T1000 (cell line): ENCODE results near the gene RFNG.

Experiments used
- DNase-seq: peaks from one replicate; lab custom pipeline; 2025; ENCODE audit warnings: mixed read lengths; lab: John Stamatoyannopoulos, UW

Gene RFNG

DNA sequence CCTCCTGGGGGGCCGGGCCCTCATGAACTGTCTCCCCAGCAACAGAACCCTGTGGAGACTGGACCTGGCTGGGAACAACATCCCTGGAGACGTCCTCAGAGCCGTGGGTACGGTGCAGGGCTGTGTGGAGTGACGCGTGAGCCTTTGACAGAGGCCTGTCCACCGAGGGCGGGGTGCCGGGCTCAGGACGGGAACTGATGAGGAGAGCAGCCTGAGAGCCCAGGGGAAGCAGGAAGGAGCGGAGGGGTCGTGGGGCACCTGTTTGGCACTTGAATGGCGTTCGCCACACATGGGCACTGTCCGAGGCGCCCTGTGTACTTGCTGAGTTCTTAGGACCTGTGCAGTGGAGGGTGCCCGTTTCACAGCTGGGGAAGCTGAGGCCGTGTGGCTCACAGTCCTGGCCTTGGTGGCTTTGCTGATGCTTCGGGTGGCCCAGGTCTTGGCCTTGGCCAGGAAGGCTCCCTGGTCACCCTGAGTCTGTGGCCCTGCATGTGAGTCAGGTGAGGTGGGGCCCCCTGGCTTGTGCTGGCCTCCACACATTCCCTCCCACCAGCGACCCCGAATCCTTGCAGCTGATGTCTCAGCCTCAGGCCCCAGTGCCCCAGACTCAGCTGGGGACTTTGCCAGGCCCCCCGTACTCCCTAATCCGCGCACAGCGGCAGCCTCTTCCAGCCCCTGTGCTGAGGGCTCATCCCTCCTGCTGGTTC, 26.1 kb downstream of the RFNG start:
- no peak for DNase-seq

GRCh38 chr17:82024859-82025258, 26.8 kb downstream of the RFNG start:
- no peak for DNase-seq

GRCh38 chr17:82023447-82024241, 28.0 kb downstream of the RFNG start:
- DNase-seq, result no peak

- peak; percentile 100 for DNase-seq
Measured at GRCh38 chr17:82022981-82023446, 28.6 kb downstream of the RFNG start, which contains the start of gene LRRC45. Gene LRRC45 (plus strand): TSS chr17:82023305. CDS start chr17:82023644, 339 bp downstream.

DNA sequence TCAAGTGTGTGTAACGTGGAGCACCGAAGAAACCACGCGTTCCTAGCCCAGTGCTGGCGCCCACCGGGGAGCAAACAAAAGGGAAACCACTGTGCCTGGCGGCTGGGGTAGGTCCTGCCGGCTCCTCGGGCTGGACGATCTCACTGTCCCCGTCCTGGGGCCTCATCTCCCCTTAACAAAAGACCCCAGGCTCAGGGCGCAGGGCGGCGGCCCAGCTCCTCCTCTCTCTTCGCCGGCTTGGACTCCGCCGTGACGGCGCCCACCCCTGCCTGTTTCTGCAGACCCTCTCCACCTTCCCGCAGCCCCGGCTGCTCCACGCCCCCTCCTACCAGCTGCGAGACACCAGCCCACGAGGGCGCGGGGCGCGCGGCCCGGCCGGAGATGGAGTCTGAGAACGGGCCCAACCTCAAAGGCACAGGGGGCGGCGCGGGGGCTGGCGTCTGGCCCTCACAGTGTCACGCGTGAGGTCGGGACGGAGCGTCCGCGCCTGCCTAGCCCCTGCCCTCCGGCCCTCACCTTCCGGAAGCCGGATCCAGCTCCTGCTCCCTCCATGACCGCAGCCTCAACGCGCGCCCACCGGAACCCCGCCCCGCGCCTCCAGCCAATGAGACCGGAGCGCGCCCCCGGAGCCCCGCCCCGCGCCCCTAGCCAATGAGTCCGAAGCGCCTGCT, 29.2 kb downstream of the RFNG start, which contains the start of gene CENPX:
Gene CENPX (minus strand): TSS at position 569 of the 671 bp plus-strand sequence. CDS start 17 bp downstream, at position 552.
- DNase-seq, result no peak

GRCh38 chr17:82021900-82022309, 29.7 kb downstream of the RFNG start:
- DNase-seq, result no peak

GRCh38 chr17:82021107-82021899, 30.3 kb downstream of the RFNG start:
- DNase-seq, result peak; percentile 59

DNA sequence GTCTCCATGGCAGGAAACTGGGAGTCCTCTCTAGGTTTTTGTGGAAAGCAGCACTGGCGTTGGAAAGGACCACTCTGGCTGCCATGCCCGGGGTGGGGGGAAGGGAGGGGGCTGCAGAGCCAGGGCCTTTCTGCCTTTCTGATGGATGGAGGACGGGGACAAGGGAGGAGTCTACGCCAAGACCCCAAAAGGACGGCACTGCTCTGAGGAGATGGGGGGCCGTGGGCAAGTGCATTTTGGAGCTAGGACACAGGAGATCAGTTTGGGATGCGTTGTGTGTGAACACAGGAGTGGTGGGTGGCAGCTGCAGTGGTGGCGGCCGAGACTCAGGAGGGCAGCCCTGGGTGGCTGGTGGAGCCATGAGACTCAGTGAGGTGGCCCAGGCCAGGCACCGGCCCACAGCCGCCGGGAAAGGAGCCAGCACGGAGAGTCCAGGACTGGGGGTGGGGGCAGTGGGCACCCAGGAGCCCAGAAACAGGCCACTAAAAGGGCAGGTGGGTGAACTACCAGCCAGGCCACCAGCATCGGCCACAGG, 31.0 kb downstream of the RFNG start:
- no peak for DNase-seq

DNA sequence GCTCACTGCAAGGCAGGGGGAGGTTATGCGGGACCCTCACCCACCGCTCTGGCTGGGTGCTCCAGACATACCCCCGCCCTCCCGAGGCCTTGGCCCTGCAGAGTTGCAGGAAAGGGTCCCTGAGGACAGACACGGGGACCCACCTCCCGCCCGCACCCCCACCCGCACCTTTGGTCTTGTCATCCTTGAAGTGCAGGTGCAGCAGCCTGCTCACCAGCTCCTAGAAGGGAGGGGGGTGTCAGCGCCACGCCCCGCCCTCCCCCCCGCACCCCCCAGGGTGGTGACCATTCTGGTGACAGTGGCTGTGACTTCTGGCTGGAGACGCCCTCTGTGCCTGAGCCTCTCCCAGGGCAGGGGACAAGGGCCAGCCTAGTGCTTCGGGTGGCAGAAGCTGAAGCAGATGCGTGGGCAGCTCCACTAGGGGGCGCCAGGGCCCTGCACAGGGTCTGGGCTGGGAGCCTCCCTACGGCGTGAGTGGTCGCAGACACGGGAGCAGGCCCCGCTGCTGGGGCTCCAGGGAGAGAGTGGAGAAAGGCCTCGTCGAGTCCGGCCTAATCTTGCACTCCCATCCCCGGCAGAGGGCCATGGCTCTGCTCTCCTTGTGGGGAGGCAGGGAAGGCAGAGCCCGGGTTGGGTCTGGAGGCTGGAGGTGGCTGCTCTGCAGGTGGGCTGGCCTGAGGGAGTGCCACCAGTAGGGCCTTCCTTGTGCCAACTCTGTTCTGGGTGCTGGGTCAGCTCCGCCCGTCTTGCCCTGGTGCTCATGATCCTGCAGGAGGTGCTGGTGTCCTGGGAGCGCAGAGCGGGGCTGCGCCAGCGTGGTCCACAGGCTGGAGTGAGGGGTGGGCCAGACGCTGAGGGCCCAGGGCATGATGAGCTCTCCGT, 31.7 kb downstream of the RFNG start:
- DNase-seq, result peak; percentile 39

DNA sequence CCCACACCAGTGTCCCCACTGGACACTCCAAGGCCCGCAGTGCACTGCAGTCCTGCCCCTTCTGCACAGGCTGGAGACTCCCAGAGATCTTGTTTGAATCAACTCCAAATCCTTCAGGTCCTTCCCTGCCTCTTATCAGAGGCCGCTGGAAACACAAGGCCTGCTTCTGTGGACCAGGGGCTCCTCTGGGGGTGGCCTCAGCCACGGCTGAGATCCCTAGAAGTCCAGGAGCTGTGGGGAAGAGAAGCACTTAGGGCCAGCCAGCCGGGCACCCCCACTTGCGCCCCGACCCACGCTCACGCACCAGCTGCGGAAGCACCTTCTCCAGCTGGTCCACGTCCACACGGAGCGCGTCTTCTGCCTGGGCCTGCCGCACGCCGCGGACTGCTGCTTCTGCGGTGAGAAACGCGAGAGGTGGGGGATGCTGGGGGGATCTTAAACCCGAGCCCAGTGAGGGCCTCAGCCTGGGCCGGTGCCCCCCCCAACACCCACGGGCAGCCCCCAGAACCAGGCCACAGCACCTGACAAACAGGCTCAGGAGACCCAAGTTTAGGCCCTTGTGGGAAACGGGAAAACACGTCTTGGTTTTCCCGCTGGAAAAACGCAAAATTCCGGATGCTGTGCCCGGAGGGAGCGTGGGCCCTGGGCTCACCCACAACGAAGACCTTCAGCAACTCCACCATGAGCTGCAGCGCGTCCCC, 32.5 kb downstream of the RFNG start:
- DNase-seq, result no peak

DNA sequence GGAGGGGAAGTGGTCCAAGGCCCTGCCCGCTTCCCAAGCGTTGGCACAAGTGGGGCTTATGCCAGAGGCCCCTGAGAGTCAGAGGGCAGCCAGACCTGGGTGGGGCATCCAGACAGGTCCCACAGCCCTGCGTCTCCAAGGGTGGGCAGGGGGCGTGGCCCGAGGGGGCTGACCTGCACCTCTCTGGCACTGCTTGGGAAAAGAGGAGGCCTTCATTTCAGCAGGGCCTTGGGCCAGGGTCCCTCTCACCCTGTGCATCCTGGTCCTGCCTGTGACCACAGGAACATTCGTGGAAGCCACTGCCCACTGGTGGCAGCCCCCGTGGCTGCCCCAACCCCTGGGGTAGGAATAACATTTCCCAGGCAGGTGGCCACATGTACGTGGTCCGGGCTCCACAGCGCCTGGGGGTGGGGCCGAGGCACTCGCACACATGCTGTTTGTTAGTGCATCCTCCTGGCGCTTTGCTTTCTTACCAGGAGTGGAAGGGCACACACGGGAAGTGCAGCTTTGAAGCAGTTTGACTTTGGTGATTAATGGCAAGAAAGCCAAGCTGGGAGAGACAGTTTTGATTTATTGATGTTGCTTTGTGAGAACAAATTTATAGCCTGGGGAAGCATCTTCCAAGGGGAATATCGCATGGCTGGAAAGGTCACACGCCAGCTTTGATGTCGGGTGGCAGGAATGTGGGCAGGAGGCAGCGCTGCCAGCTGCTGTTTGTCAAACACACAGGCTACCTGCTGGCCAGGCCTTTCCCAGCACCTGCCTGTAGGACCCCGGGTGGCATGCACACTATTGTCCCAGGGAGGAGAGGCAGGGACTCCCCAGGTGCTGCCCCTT, 33.2 kb downstream of the RFNG start:
- DNase-seq, result no peak

DNA sequence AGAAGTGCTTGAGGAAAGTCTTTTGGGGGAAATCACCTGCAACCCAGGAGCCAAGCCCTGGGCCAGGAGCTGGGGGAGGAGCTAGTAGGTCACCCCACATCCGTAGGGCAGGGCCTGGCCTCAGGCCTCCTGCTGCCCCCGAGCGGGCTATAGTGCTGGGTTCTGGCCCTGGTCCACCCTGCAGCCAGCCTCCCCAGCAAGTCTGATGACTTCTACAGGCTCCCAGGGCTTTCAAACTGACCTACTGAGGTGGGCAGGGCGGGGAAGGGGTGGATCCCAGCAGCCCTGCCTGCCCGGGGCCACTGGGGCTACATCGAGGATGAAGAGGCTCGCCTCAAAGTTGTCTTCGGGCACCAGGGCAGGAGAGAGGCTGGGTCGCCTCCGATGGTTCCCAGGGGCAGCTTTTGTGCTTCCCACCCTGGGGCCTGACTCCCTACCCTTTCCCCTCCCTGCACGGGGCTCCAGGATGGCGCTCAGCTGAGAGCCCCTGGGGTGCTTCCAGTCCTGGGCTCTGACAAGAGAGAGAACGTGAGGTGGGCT, 33.9 kb downstream of the RFNG start:
- no peak for DNase-seq

GRCh38 chr17:82016875-82017459, 34.6 kb downstream of the RFNG start:
- no peak for DNase-seq

DNA sequence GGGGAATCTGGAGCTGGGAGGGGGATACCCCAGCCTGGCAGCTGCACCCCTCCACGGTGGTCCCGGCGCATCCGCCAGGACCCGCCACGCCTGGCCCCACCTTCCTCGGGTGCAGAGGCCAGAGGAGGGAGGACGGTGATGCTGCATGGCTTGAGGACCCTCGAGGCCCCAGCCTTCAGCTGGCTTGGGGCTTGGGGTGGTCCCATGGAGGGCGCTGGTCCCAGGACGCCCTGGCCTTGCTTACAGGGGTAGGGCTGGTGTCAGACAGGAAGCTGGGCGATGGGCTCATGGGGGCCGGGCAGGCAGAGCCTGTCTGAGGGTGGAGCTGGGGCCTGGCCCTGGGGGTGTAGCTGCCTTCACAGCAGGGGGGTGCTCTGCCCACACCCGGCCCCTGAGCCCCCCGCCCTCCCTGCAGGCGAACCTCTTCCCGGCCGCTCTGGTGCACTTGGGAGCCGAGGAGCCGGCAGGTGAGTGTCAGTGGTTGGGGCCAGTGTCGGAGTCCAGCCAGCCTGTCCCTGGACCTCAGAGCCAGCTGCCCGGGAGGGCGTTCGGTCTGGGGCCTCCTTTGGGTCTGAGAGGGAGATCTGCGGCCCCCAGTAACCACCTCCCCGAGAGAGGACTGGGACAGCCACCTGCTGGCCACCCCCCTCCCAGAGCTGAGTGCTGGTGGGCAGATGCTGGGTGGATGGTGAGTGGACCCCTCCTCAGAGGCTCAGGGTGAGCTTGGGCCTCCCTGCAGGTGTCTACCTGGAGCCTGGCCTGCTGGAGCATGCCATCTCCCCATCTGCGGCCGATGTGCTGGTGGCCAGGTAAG, 35.3 kb downstream of the RFNG start:
- DNase-seq, result no peak

DNA sequence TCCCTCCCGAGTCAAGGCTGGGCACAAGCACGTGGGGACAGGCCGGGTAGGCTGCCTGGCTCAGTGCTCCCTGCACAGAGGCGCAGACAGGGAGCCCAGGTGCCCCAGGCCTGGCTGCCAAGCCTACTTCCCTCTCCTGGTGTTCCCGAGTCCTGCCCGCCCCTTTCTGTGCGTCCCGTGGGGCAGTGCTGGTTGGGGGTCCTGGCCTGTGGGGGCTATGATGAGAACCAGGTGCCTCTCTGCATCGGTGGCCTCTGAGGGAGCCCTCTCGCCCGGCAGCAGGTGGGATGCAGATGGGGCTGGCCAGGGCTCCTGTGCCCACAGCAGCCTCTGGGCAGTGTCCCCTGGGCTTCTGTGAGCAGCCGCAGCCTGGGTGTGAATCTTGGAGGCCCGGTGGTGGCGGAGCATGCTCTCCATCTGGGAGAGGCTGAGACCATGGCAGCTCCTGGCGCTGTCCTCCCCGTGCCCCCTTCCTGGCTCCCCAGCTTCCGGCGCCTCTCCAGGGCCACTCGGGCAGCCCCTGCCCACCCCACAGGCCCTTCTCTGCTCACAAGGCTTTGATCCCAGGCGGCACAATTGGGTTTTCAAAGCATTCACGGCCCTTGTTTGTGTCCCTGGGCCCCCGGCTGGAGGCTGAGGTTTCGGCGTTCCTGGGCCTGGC, 36.2 kb downstream of the RFNG start:
- no peak for DNase-seq

- no peak for DNase-seq
Measured at GRCh38 chr17:82014971-82015310, 36.7 kb downstream of the RFNG start.

DNA sequence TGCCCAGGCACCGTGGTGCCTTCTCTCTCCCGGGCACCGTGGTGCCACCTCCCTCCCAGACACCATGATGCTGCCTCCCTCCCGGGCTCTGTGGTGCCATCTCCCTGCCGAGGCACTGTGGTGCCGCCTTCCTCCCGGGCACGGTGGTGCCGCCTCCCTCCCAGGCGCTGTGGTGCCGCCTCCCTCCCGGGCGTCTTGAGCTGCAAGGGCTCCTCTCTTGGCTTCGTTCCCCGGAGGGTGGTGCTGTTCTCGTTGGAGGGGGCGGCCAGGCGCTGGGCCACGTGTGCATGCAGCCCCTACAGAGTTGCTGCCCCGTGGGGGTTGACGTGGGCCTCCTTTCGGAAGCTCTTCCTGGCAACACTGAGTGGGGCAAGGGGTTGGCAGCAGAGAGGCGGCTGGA, 37.2 kb downstream of the RFNG start:
- DNase-seq, result no peak
